NT2/D1 (cell line): ENCODE results near the gene DHX58.

Source experiments
- YY1 ChIP-seq: IDR thresholded peaks from 2 replicates; pipeline ENCODE4 v1.6.1; 2011; ENCODE audit not compliant: insufficient read length, insufficient read depth
- ZNF274 ChIP-seq: IDR thresholded peaks from 2 replicates; pipeline ENCODE4 v1.6.1; 2011; ENCODE audit warnings: mild to moderate bottlenecking, low read depth, low read length

DNA sequence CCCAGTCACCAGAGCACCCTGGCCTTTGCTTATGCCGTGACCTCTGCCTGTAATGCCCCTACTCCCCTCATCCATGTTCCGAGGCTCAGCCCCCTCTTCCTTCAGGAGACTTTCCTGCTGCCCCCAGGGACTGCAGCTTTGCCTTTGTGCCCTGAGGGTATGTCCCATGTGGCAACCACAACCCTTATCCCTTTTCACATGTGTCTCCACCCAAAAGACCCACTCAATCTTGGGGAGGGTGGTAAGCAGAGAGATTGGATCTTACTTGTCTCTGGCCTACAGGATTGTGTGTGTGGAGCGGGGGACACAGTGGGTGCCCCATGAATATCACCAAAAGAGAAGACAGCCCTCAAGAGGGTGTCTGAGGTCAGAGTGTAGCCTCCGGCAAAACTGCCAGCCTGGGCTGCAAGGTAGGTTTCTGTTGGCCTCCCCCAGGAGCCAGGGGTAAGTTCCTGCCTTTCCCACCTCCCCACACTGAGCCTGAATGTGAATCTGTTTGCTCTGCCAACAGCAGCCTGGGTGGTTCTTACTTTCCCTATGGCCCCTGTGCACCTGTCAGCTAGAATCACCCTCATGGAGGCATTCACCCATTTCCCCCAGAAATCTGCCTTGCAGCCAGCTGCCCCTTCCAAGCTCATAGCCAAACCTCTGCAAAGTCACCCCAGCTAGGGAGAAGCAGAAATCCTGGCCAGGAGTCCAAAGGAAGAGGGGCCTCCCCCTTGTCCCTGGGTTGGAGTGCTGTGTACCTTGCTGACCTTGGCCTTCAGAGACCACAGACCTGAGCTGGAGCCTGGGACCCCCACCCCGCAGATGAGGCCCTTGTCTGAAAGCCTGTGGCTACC, 50.6 kb downstream of the DHX58 start:
- TF ChIP-seq YY1, result no peak
- TF ChIP-seq ZNF274, result no peak
